Fibroblast of lung (primary cell): Measurements from ENCODE around the gene ILRUN. TPM values are rescaled to one million over a fixed set of nuclear protein-coding genes. Genes with fewer than 3 reads are reported as not detected.

ENCODE experiments used
- DNase-seq, 2 donors: peaks; one replicate each; pipeline versions ENCODE4 v3.0.0 to v3.0.0-alpha.2; 2010; ENCODE audit warnings: low read depth in 2 of 2
- H2AFZ ChIP-seq: 2 replicates; pipeline ENCODE4 v1.5.1; 2012; ENCODE audit warnings: low read length, control low read depth, inconsistent platforms
- H3K27ac ChIP-seq: 2 replicates; pipeline ENCODE4 v1.5.1; 2011; ENCODE audit warnings: low read length, control low read depth; ENCODE audit not compliant: insufficient read depth
- H3K27me3 ChIP-seq: 2 replicates; pipeline ENCODE4 v1.5.1; 2011; ENCODE audit warnings: mild to moderate bottlenecking, low read length; ENCODE audit not compliant: control insufficient read depth, insufficient read depth
- H3K36me3 ChIP-seq: 2 replicates; pipeline ENCODE4 v1.5.1; 2011; ENCODE audit warnings: low read length; ENCODE audit not compliant: control insufficient read depth, insufficient read depth
- H3K4me1 ChIP-seq: 2 replicates; pipeline ENCODE4 v1.5.1; 2011; ENCODE audit warnings: low read length; ENCODE audit not compliant: control insufficient read depth, insufficient read depth; ENCODE audit errors: extremely low read depth
- H3K4me2 ChIP-seq: 2 replicates; pipeline ENCODE4 v1.5.1; 2011; ENCODE audit warnings: low read length, control low read depth; ENCODE audit not compliant: insufficient read depth; ENCODE audit errors: extremely low read depth
- H3K4me3 ChIP-seq, 4 experiments: fragments of 200-600 bp in 1 of 4; sonication (generic) in 1 of 4; replicated peaks in 1 of 4; 2 replicates each; pipeline ENCODE4 v1.5.1; 2011 to 2016; ENCODE audit warnings: low read length in 4 of 4, low read depth in 3 of 4, mild to moderate bottlenecking in 3 of 4, control low read depth in 2 of 4, inconsistent platforms in 1 of 4, mixed read lengths in 1 of 4; ENCODE audit not compliant: insufficient read depth in 1 of 4; ENCODE audit errors: control extremely low read depth in 1 of 4
- H3K79me2 ChIP-seq: 2 replicates; pipeline ENCODE4 v1.5.1; 2012; ENCODE audit warnings: mild to moderate bottlenecking, low read length, inconsistent platforms; ENCODE audit not compliant: control insufficient read depth, insufficient read depth
- H3K9ac ChIP-seq: 2 replicates; pipeline ENCODE4 v1.5.1; 2011; ENCODE audit warnings: mild to moderate bottlenecking, low read length, control low read depth; ENCODE audit not compliant: insufficient read depth
- H3K9me3 ChIP-seq: 2 replicates; pipeline ENCODE4 v1.5.1; 2012; ENCODE audit warnings: low read depth, low read length; ENCODE audit not compliant: control insufficient read depth, insufficient read depth
- H4K20me1 ChIP-seq: 2 replicates; pipeline ENCODE4 v1.5.1; 2011; ENCODE audit warnings: low read length; ENCODE audit not compliant: control insufficient read depth, insufficient read depth; ENCODE audit errors: extremely low read depth
- CTCF ChIP-seq, 2 donors: IDR thresholded peaks in 1 of 2; conservative IDR thresholded peaks in 1 of 2; 1 replicate in 1 of 2; 2 replicates in 1 of 2; pipeline ENCODE4 v1.5.1; 2011 to 2012; ENCODE audit warnings: low read length in 2 of 2, control low read depth in 1 of 2, inconsistent platforms in 1 of 2, low read depth in 1 of 2, mild to moderate bottlenecking in 1 of 2
- EZH2 ChIP-seq: IDR thresholded peaks from 2 replicates; pipeline ENCODE4 v1.5.1; 2012; ENCODE audit warnings: low read length, control low read depth, mild to moderate bottlenecking; ENCODE audit errors: missing control alignments
- polyA plus RNA-seq, 2 donors: library from polyadenylated mRNA; depleted of rRNA in 1 of 2; stranded (reverse) in 1 of 2; unstranded in 1 of 2; fragments of >200 nt; gene quantifications; 2 replicates each; pipeline ENCODE4 v1.2.1, GENCODE V29; 2011 to 2012; ENCODE audit warnings: missing spikeins in 1 of 2
- total RNA-seq: library from RNA; depleted of rRNA; stranded (reverse); fragments of >200 nt; gene quantifications from 2 replicates; pipeline ENCODE4 v1.2.1, GENCODE V29; 2014

ILRUN gene
- total and polyA plus RNA-seq, 2 donors (not counting 1 experiment from before 2014, with no cell fraction given), result 44.1 to 60.1 TPM

GRCh38 chr6:34743625-34744293 is 47.2 kb upstream of the ILRUN start:
- Histone ChIP-seq H3K27me3 (no peaks in the 10 kb centered on the region), H4K20me1 (no peaks in the 10 kb centered on the region), H3K27ac (no peak overlapping the region), H3K4me3 (no peak overlapping the region), H3K9me3 (no peaks in the 10 kb centered on the region), H3K4me1 (no peaks in the 10 kb centered on the region), H3K79me2 (no peaks in the 10 kb centered on the region), H2AFZ (no peak overlapping the region), H3K36me3 (no peaks in the 10 kb centered on the region), H3K4me2 (no peak overlapping the region), H3K9ac (no peak overlapping the region)
- no peak for TF ChIP-seq EZH2
- no peak for TF ChIP-seq CTCF (conservative IDR thresholded peaks at IDR 0.05 in 1 of 2, IDR thresholded peaks at IDR 0.05 in 1 of 2; ENCODE audit: low read depth in 1 of 2, low read length in 2 of 2)
- DNase-seq, result no peak

- Histone ChIP-seq H3K36me3 (no peaks in the 10 kb centered on the region), H4K20me1 (no peaks in the 10 kb centered on the region), H3K9ac (no peak overlapping the region), H3K9me3 (no peaks in the 10 kb centered on the region), H3K27me3 (no peaks in the 10 kb centered on the region), H3K4me2 (no peak overlapping the region), H3K79me2 (no peaks in the 10 kb centered on the region), H3K27ac (no peak overlapping the region), H2AFZ (no peak overlapping the region), H3K4me3 (no peak overlapping the region), H3K4me1 (no peaks in the 10 kb centered on the region)
- no peak for TF ChIP-seq CTCF (conservative IDR thresholded peaks at IDR 0.05 in 1 of 2, IDR thresholded peaks at IDR 0.05 in 1 of 2; ENCODE audit: low read depth in 1 of 2, low read length in 2 of 2)
- no peak for TF ChIP-seq EZH2
- no peak for DNase-seq
Measured at GRCh38 chr6:34742094-34742493, 45.5 kb upstream of the ILRUN start.

- H3K79me2 ChIP-seq, result no peaks in the 10 kb centered on the region
- no peak overlapping the region for H2AFZ ChIP-seq
- H4K20me1 ChIP-seq, result no peaks in the 10 kb centered on the region
- H3K36me3 ChIP-seq, result no peaks in the 10 kb centered on the region
- no peaks in the 10 kb centered on the region for H3K9me3 ChIP-seq
- no peak for DNase-seq
- no peak overlapping the region for H3K4me3 ChIP-seq
- H3K4me2 ChIP-seq, result no peak overlapping the region
- TF ChIP-seq EZH2 (no peak), CTCF (conservative IDR thresholded peaks at IDR 0.05 in 1 of 2, IDR thresholded peaks at IDR 0.05 in 1 of 2; ENCODE audit: low read depth in 1 of 2, low read length in 2 of 2) (no peak)
- H3K27ac ChIP-seq, result no peak overlapping the region
- no peak overlapping the region for H3K9ac ChIP-seq
- no peaks in the 10 kb centered on the region for H3K4me1 ChIP-seq
- no peaks in the 10 kb centered on the region for H3K27me3 ChIP-seq
Measured at GRCh38 chr6:34736823-34737222, 40.3 kb upstream of the ILRUN start.
